Stimulated activated naive CD8-positive, alpha-beta T cell treated with anti-CD3 and anti-CD28 coated beads, Interleukin-15, amount 100 ng/mL, for 72 hours (primary cell): ENCODE measurements around the gene FAM216A.
A peak's percentile ranks its signal among the peaks of the same experiment; 100 is the strongest.
"Not testable (repeated sequence)": the region's sequence is repeated elsewhere in the genome, so short reads cannot be mapped to it uniquely, and the experiment has no call there.

Source experiments
- ATAC-seq: fragments of 150-1000 bp; cut with Tn5 transposase; 2 replicates; pipeline ENCODE4 v1.10.0; 2021; ENCODE audit warnings: mild to moderate bottlenecking, moderate library complexity
- DNase-seq, 2 donors: peaks; one replicate each; pipeline ENCODE4 v3.0.0; 2021 to 2022
- H3K27ac Mint-ChIP-seq, 2 donors: one replicate each; pipeline ENCODE4 v1.8.0; 2022; ENCODE audit warnings: mild to moderate bottlenecking in 2 of 2, mixed read lengths in 2 of 2, moderate library complexity in 2 of 2
- H3K27me3 Mint-ChIP-seq: one replicate; pipeline ENCODE4 v1.8.0; 2022; ENCODE audit warnings: mixed read lengths
- H3K4me1 Mint-ChIP-seq: one replicate; pipeline ENCODE4 v1.8.0; 2022; ENCODE audit warnings: mild to moderate bottlenecking, mixed read lengths
- H3K4me3 Mint-ChIP-seq, 2 donors: one replicate each; pipeline ENCODE4 v1.8.0; 2022; ENCODE audit warnings: mild to moderate bottlenecking in 2 of 2, mixed read lengths in 2 of 2, moderate library complexity in 1 of 2
- H3K9me3 Mint-ChIP-seq, 2 donors: one replicate each; pipeline ENCODE4 v1.8.0; 2022; ENCODE audit warnings: mixed read lengths in 2 of 2

FAM216A gene

GRCh38 chr12:110468214-110469048 lies at the start of gene FAM216A, which contains the start of gene GPN3:
TSS of gene FAM216A (plus strand) at chr12:110468845. CDS start at chr12:110468876, 31 bp downstream.
TSS of gene GPN3 (minus strand) at chr12:110468257. CDS start at chr12:110468203, 54 bp downstream.
- ATAC-seq (peak; percentile 85), DNase-seq (peak; percentile 97 to 98)
- Mint-ChIP-seq H3K9me3 (no peaks in the 10 kb centered on the region), H3K4me3 (peak within 1 kb of the TSS; percentile 90 to 100), H3K27ac (peak within 1 kb of the TSS; percentile 98 to 99), H3K4me1 (peaks cover 59% of the 10 kb centered on the region), H3K27me3 (no peaks in the 10 kb centered on the region)

GRCh38 chr12:110420644-110421043 lies 48.0 kb upstream of the FAM216A start:
- not testable (repeated sequence) for H3K9me3 Mint-ChIP-seq, H3K4me1 Mint-ChIP-seq, H3K27ac Mint-ChIP-seq, H3K4me3 Mint-ChIP-seq, H3K27me3 Mint-ChIP-seq, ATAC-seq, DNase-seq

- DNase-seq = no peak
- no peak overlapping the region for H3K27ac Mint-ChIP-seq
These were observed 47.4 kb upstream of the FAM216A start for GRCh38 chr12:110421159-110421661.

GRCh38 chr12:110421701-110422100 lies 46.9 kb upstream of the FAM216A start:
- no peak for DNase-seq
- H3K27ac Mint-ChIP-seq = no peak overlapping the region
- H3K4me3 Mint-ChIP-seq = no peak overlapping the region
- no peaks in the 10 kb centered on the region for H3K4me1 Mint-ChIP-seq
- no peaks in the 10 kb centered on the region for H3K9me3 Mint-ChIP-seq
- no peaks in the 10 kb centered on the region for H3K27me3 Mint-ChIP-seq
- ATAC-seq = no peak

More at GRCh38 chr12:110421159-110421661, 47.4 kb upstream of the FAM216A start:
- Mint-ChIP-seq H3K4me1 (no peaks in the 10 kb centered on the region), H3K4me3 (no peak overlapping the region), H3K27me3 (no peaks in the 10 kb centered on the region), H3K9me3 (no peaks in the 10 kb centered on the region)
- no peak for ATAC-seq

GRCh38 chr12:110424237-110424636 lies 44.4 kb upstream of the FAM216A start:
- Mint-ChIP-seq H3K4me3 (no peak overlapping the region), H3K27ac (peak overlapping the region in 1 of 2 donors; percentile 72), H3K4me1 (no peaks in the 10 kb centered on the region), H3K9me3 (no peaks in the 10 kb centered on the region), H3K27me3 (no peaks in the 10 kb centered on the region)
- DNase-seq (no peak), ATAC-seq (no peak)

- H3K4me3 Mint-ChIP-seq = no peak overlapping the region
- DNase-seq = no peak
- H3K27ac Mint-ChIP-seq = no peak overlapping the region
- peaks cover 2% of the 10 kb centered on the region for H3K4me1 Mint-ChIP-seq
- no peaks in the 10 kb centered on the region for H3K27me3 Mint-ChIP-seq
- H3K9me3 Mint-ChIP-seq = no peaks in the 10 kb centered on the region
- ATAC-seq = no peak
These were observed 42.2 kb upstream of the FAM216A start for GRCh38 chr12:110426406-110426805.

GRCh38 chr12:110429676-110430075 lies 39.0 kb upstream of the FAM216A start:
- not testable (repeated sequence) for H3K27me3 Mint-ChIP-seq, H3K4me3 Mint-ChIP-seq

GRCh38 chr12:110431957-110432587 lies 36.6 kb upstream of the FAM216A start:
- Mint-ChIP-seq H3K27ac (no peak overlapping the region), H3K27me3 (no peaks in the 10 kb centered on the region), H3K4me1 (peaks cover 5% of the 10 kb centered on the region), H3K4me3 (no peak overlapping the region), H3K9me3 (no peaks in the 10 kb centered on the region)
- ATAC-seq (peak; percentile 67), DNase-seq (peak; percentile 3 to 46)

More at GRCh38 chr12:110429676-110430075, 39.0 kb upstream of the FAM216A start:
- H3K4me1 Mint-ChIP-seq, H3K27ac Mint-ChIP-seq, DNase-seq, H3K9me3 Mint-ChIP-seq, ATAC-seq: not testable (repeated sequence)

GRCh38 chr12:110436231-110436630 lies 32.4 kb upstream of the FAM216A start:
- DNase-seq (no peak), ATAC-seq (no peak)
- peaks cover 4% of the 10 kb centered on the region for H3K4me1 Mint-ChIP-seq
- no peaks in the 10 kb centered on the region for H3K9me3 Mint-ChIP-seq
- H3K27me3 Mint-ChIP-seq = no peaks in the 10 kb centered on the region
- H3K4me3 Mint-ChIP-seq = no peak overlapping the region
- no peak overlapping the region for H3K27ac Mint-ChIP-seq

- no peak overlapping the region for H3K4me3 Mint-ChIP-seq
- no peaks in the 10 kb centered on the region for H3K9me3 Mint-ChIP-seq
- H3K4me1 Mint-ChIP-seq = peaks cover 38% of the 10 kb centered on the region
- ATAC-seq = no peak
- H3K27me3 Mint-ChIP-seq = no peaks in the 10 kb centered on the region
- no peak for DNase-seq
- no peak overlapping the region for H3K27ac Mint-ChIP-seq
These were observed 24.2 kb upstream of the FAM216A start for GRCh38 chr12:110444455-110444854.

GRCh38 chr12:110449799-110450497 lies 18.7 kb upstream of the FAM216A start, which contains the start of gene ARPC3:
TSS of gene ARPC3 (minus strand) at chr12:110450337. CDS start at chr12:110450260, 77 bp downstream.
- Mint-ChIP-seq H3K4me3 (peak within 1 kb of the TSS; percentile 97 to 100), H3K4me1 (peaks cover 43% of the 10 kb centered on the region), H3K27ac (peak within 1 kb of the TSS; percentile 100), H3K9me3 (no peaks in the 10 kb centered on the region), H3K27me3 (no peaks in the 10 kb centered on the region)
- peak; percentile 92 to 96 for DNase-seq
- peak; percentile 99 for ATAC-seq

GRCh38 chr12:110451263-110451662 lies 17.4 kb upstream of the FAM216A start:
- Mint-ChIP-seq H3K4me1 (peaks cover 36% of the 10 kb centered on the region), H3K27me3 (no peaks in the 10 kb centered on the region), H3K9me3 (no peaks in the 10 kb centered on the region), H3K27ac (peak overlapping the region; percentile 5 to 86), H3K4me3 (no peak overlapping the region)
- DNase-seq = no peak
- no peak for ATAC-seq

GRCh38 chr12:110453569-110454296 lies 14.9 kb upstream of the FAM216A start:
- no peak for ATAC-seq
- H3K4me1 Mint-ChIP-seq = peaks cover 17% of the 10 kb centered on the region
- no peaks in the 10 kb centered on the region for H3K27me3 Mint-ChIP-seq
- H3K9me3 Mint-ChIP-seq = no peaks in the 10 kb centered on the region
- no peak overlapping the region for H3K27ac Mint-ChIP-seq
- H3K4me3 Mint-ChIP-seq = no peak overlapping the region
- no peak for DNase-seq

GRCh38 chr12:110458756-110459155 lies 9.9 kb upstream of the FAM216A start:
- ATAC-seq = no peak
- H3K4me1 Mint-ChIP-seq = peaks cover 7% of the 10 kb centered on the region
- DNase-seq = no peak
- H3K27me3 Mint-ChIP-seq = no peaks in the 10 kb centered on the region
- no peaks in the 10 kb centered on the region for H3K9me3 Mint-ChIP-seq
- H3K4me3 Mint-ChIP-seq = no peak overlapping the region
- H3K27ac Mint-ChIP-seq = no peak overlapping the region

GRCh38 chr12:110461189-110461588 lies 7.5 kb upstream of the FAM216A start:
- H3K27ac Mint-ChIP-seq, ATAC-seq, H3K4me3 Mint-ChIP-seq, DNase-seq, H3K9me3 Mint-ChIP-seq, H3K27me3 Mint-ChIP-seq: not testable (repeated sequence)
- H3K4me1 Mint-ChIP-seq = peaks cover 12% of the 10 kb centered on the region
